ENCODE measurements around the gene PREB.

- TF ChIP-seq SUZ12 (IDR thresholded peaks at IDR 0.05; ENCODE audit: extremely low read depth, insufficient read depth, insufficient read length) = no peak
- no peak for TF ChIP-seq ZNF274 (IDR thresholded peaks at IDR 0.05; ENCODE audit: low read depth, low read length)
These were observed 8.2 kb downstream of the PREB start for GRCh38 chr2:27126252-27126710.
